Measurements from ENCODE around the gene RAB11FIP4. TPM values are rescaled to one million over a fixed set of nuclear protein-coding genes. Genes with fewer than 3 reads are reported as not detected.

Gene RAB11FIP4
- total RNA-seq, 1 donor from 2014 or later = 103 TPM

- DNase-seq = no peak
- no peak overlapping the region for H3K4me3 Mint-ChIP-seq (ENCODE audit: unreplicated experiment)
- peaks cover 14% of the 10 kb centered on the region for H3K4me1 Mint-ChIP-seq (ENCODE audit: low read depth, unreplicated experiment)
- peaks cover 1% of the 10 kb centered on the region for H3K9me3 Mint-ChIP-seq (ENCODE audit: unreplicated experiment)
- TF ChIP-seq CTCF (IDR thresholded peaks at IDR 0.05; ENCODE audit: partially characterized antibody, unreplicated experiment) = no peak
- no peak overlapping the region for H3K27ac Mint-ChIP-seq (ENCODE audit: unreplicated experiment)
- H3K27me3 Mint-ChIP-seq (ENCODE audit: unreplicated experiment) = no peaks in the 10 kb centered on the region
- H3K36me3 Mint-ChIP-seq (ENCODE audit: unreplicated experiment) = no peaks in the 10 kb centered on the region
These were observed 175.5 kb downstream of the RAB11FIP4 start for GRCh38 chr17:31566992-31567373.

GRCh38 chr17:31568121-31568520 is 176.6 kb downstream of the RAB11FIP4 start:
- no peak overlapping the region for H3K27ac Mint-ChIP-seq (ENCODE audit: unreplicated experiment)
- peaks cover 14% of the 10 kb centered on the region for H3K4me1 Mint-ChIP-seq (ENCODE audit: low read depth, unreplicated experiment)
- H3K4me3 Mint-ChIP-seq (ENCODE audit: unreplicated experiment) = no peak overlapping the region
- no peaks in the 10 kb centered on the region for H3K36me3 Mint-ChIP-seq (ENCODE audit: unreplicated experiment)
- no peak for DNase-seq
- no peaks in the 10 kb centered on the region for H3K27me3 Mint-ChIP-seq (ENCODE audit: unreplicated experiment)
- no peak for TF ChIP-seq CTCF (IDR thresholded peaks at IDR 0.05; ENCODE audit: partially characterized antibody, unreplicated experiment)
- peaks cover 1% of the 10 kb centered on the region for H3K9me3 Mint-ChIP-seq (ENCODE audit: unreplicated experiment)

GRCh38 chr17:31568539-31568938 is 177.1 kb downstream of the RAB11FIP4 start:
- peaks cover 1% of the 10 kb centered on the region for H3K9me3 Mint-ChIP-seq (ENCODE audit: unreplicated experiment)
- no peak for TF ChIP-seq CTCF (IDR thresholded peaks at IDR 0.05; ENCODE audit: partially characterized antibody, unreplicated experiment)
- H3K4me1 Mint-ChIP-seq (ENCODE audit: low read depth, unreplicated experiment) = peaks cover 14% of the 10 kb centered on the region
- H3K4me3 Mint-ChIP-seq (ENCODE audit: unreplicated experiment) = no peak overlapping the region
- no peaks in the 10 kb centered on the region for H3K36me3 Mint-ChIP-seq (ENCODE audit: unreplicated experiment)
- H3K27ac Mint-ChIP-seq (ENCODE audit: unreplicated experiment) = no peak overlapping the region
- DNase-seq = no peak
- H3K27me3 Mint-ChIP-seq (ENCODE audit: unreplicated experiment) = no peaks in the 10 kb centered on the region

GRCh38 chr17:31570231-31570630 is 178.8 kb downstream of the RAB11FIP4 start:
- Mint-ChIP-seq H3K36me3 (ENCODE audit: unreplicated experiment) (no peaks in the 10 kb centered on the region), H3K4me1 (ENCODE audit: low read depth, unreplicated experiment) (peaks cover 6% of the 10 kb centered on the region), H3K9me3 (ENCODE audit: unreplicated experiment) (peaks cover 1% of the 10 kb centered on the region), H3K27ac (ENCODE audit: unreplicated experiment) (no peak overlapping the region), H3K4me3 (ENCODE audit: unreplicated experiment) (no peak overlapping the region), H3K27me3 (ENCODE audit: unreplicated experiment) (no peaks in the 10 kb centered on the region)
- no peak for TF ChIP-seq CTCF (IDR thresholded peaks at IDR 0.05; ENCODE audit: partially characterized antibody, unreplicated experiment)
- DNase-seq = no peak

GRCh38 chr17:31570951-31571892 is 179.7 kb downstream of the RAB11FIP4 start:
- Mint-ChIP-seq H3K4me1 (ENCODE audit: low read depth, unreplicated experiment) (no peaks in the 10 kb centered on the region), H3K27me3 (ENCODE audit: unreplicated experiment) (peaks cover 2% of the 10 kb centered on the region), H3K27ac (ENCODE audit: unreplicated experiment) (no peak overlapping the region), H3K4me3 (ENCODE audit: unreplicated experiment) (no peak overlapping the region), H3K36me3 (ENCODE audit: unreplicated experiment) (no peaks in the 10 kb centered on the region), H3K9me3 (ENCODE audit: unreplicated experiment) (peaks cover 1% of the 10 kb centered on the region)
- TF ChIP-seq CTCF (IDR thresholded peaks at IDR 0.05; ENCODE audit: partially characterized antibody, unreplicated experiment) = no peak
- no peak for DNase-seq

All from glutamatergic neuron (in vitro differentiated cells).